Stimulated activated CD4-positive, alpha-beta T cell treated with anti-CD3 and anti-CD28 coated beads, Interleukin-12 subunit alpha, Interleukin-12 subunit beta, amount 100 ng/mL, for 4 hours (primary cell): Measurements from ENCODE around the gene LGALS7B.
"Not testable (repeated sequence)": the region's sequence is repeated elsewhere in the genome, so short reads cannot be mapped to it uniquely, and the experiment has no call there.

Experiments
- DNase-seq: peaks from one replicate; pipeline ENCODE4 v3.0.0-alpha.2; 2020

LGALS7B gene

GRCh38 chr19:38770228-38770948, 18.6 kb upstream of the LGALS7B start:
- DNase-seq: not testable (repeated sequence)

- DNase-seq: not testable (repeated sequence)
Observed at GRCh38 chr19:38770949-38771275, 18.1 kb upstream of the LGALS7B start.

- not testable (repeated sequence) for DNase-seq
Observed at GRCh38 chr19:38771569-38771968, 17.4 kb upstream of the LGALS7B start.

GRCh38 chr19:38773469-38774177, 15.4 kb upstream of the LGALS7B start, which contains the start of gene LGALS7:
Gene LGALS7, minus strand, starts transcription at chr19:38773517. Its CDS starts 25 bp downstream, at chr19:38773492.
- no peak for DNase-seq

- no peak for DNase-seq
Observed at GRCh38 chr19:38774181-38774950, 14.6 kb upstream of the LGALS7B start.

- DNase-seq: no peak
Observed at GRCh38 chr19:38778733-38779132, 10.3 kb upstream of the LGALS7B start.

GRCh38 chr19:38780443-38780842, 8.6 kb upstream of the LGALS7B start:
- no peak for DNase-seq

- no peak for DNase-seq
Observed at GRCh38 chr19:38781058-38781457, 7.9 kb upstream of the LGALS7B start.

- not testable (repeated sequence) for DNase-seq
Observed at GRCh38 chr19:38782212-38782611, 6.8 kb upstream of the LGALS7B start.

- DNase-seq: no peak
Observed at GRCh38 chr19:38784224-38784623, 4.8 kb upstream of the LGALS7B start.

GRCh38 chr19:38785187-38785699, 3.8 kb upstream of the LGALS7B start:
- no peak for DNase-seq

GRCh38 chr19:38786061-38786460, 2.9 kb upstream of the LGALS7B start:
- DNase-seq: not testable (repeated sequence)

- DNase-seq: no peak
Observed at GRCh38 chr19:38786572-38787265, 2.3 kb upstream of the LGALS7B start.

GRCh38 chr19:38790507-38791403, 1.8 kb downstream of the LGALS7B start:
- DNase-seq: not testable (repeated sequence)

GRCh38 chr19:38791451-38792064, 2.6 kb downstream of the LGALS7B start:
- not testable (repeated sequence) for DNase-seq

- DNase-seq: peak; percentile 46
Observed at GRCh38 chr19:38792250-38793111, 3.5 kb downstream of the LGALS7B start.

- no peak for DNase-seq
Observed at GRCh38 chr19:38793177-38793576, 4.2 kb downstream of the LGALS7B start.

- no peak for DNase-seq
Observed at GRCh38 chr19:38793671-38794070, 4.7 kb downstream of the LGALS7B start.

- no peak for DNase-seq
Observed at GRCh38 chr19:38795549-38795948, 6.5 kb downstream of the LGALS7B start.

- no peak for DNase-seq
Observed at GRCh38 chr19:38796154-38796553, 7.2 kb downstream of the LGALS7B start.
